K562 (cell line): ENCODE measurements around the gene MPIG6B. TPM values are rescaled to one million over a fixed set of nuclear protein-coding genes. Genes with fewer than 3 reads are reported as not detected.
A peak's percentile ranks its signal among the peaks of the same experiment; 100 is the strongest.

Experiments
- BMI1 ChIP-seq: fragments of 150-350 bp; IDR thresholded peaks from 2 replicates; pipeline ENCODE4 v1.6.1; 2014; ENCODE audit warnings: low read length
- GABPB2 ChIP-seq: fragments of 250-450 bp; sonication (Bioruptor Pico); conservative IDR thresholded peaks from 2 replicates; pipeline ENCODE4 v1.5.1; 2021; ENCODE audit warnings: mild to moderate bottlenecking
- HDAC1 ChIP-seq, 2 experiments: fragments of 450-650 bp; IDR thresholded peaks; 2 replicates each; pipeline ENCODE4 v1.6.1; 2016 to 2017; ENCODE audit warnings: inconsistent platforms in 1 of 2, mild to moderate bottlenecking in 1 of 2, moderate library complexity in 1 of 2
- KLF1 ChIP-seq: fragments of 450-650 bp; IDR thresholded peaks from 2 replicates; pipeline ENCODE4 v1.6.1; 2016; ENCODE audit warnings: missing genetic modification characterization, missing compliant biosample characterization
- MYC ChIP-seq, 2 experiments: fragments of 250-450 bp in 1 of 2; sonication (Bioruptor Pico) in 1 of 2; IDR thresholded peaks; 2 replicates each; pipeline versions ENCODE4 v1.5.1 to v1.6.1; 2012 to 2021; ENCODE audit warnings: low read depth in 2 of 2, borderline replicate concordance in 1 of 2, improper control_type of control experiment in 1 of 2, low read length in 1 of 2, mild to moderate bottlenecking in 1 of 2, moderate library complexity in 1 of 2
- SMAD3 ChIP-seq: fragments of 450-650 bp; formaldehyde crosslinking; conservative IDR thresholded peaks from 2 replicates; pipeline ENCODE4 v1.4.0; 2020; ENCODE audit warnings: mild to moderate bottlenecking
- SMC3 ChIP-seq: conservative IDR thresholded peaks from 2 replicates; pipeline ENCODE4 v1.6.1; 2011; ENCODE audit warnings: low read depth, low read length, improper control_type of control experiment; ENCODE audit not compliant: insufficient read depth
- TEAD4 ChIP-seq, 2 experiments: sonication (generic) in 1 of 2; formaldehyde crosslinking in 1 of 2; IDR thresholded peaks; 2 replicates each; pipeline versions ENCODE4 v1.6.1 to v1.8.0; 2012 to 2022; ENCODE audit warnings: borderline replicate concordance in 1 of 2, inconsistent platforms in 1 of 2, low read length in 1 of 2, mild to moderate bottlenecking in 1 of 2, missing genetic modification reagents in 1 of 2
- THAP12 ChIP-seq: fragments of 250-450 bp; sonication (Bioruptor Pico); IDR thresholded peaks from 2 replicates; pipeline ENCODE4 v1.9.0; 2021; ENCODE audit warnings: mild to moderate bottlenecking, inconsistent platforms
- ZKSCAN1 ChIP-seq: fragments of 150-350 bp; IDR thresholded peaks from 2 replicates; pipeline ENCODE4 v1.6.1; 2016; ENCODE audit warnings: low read depth, low read length
- ZNF133 ChIP-seq: fragments of 250-450 bp; sonication (Bioruptor Pico); IDR thresholded peaks from 2 replicates; pipeline ENCODE4 v1.4.0; 2020; ENCODE audit warnings: mild to moderate bottlenecking
- ZNF24 ChIP-seq: fragments of 450-650 bp; IDR thresholded peaks from 2 replicates; pipeline ENCODE4 v1.6.1; 2016
- ZNF584 ChIP-seq: fragments of 200-800 bp; sonication (Bioruptor generic); IDR thresholded peaks from 2 replicates; pipeline ENCODE4 v1.6.1; 2016; ENCODE audit warnings: low read depth, mild to moderate bottlenecking, missing genetic modification characterization, missing compliant biosample characterization
- polyA plus RNA-seq, 8 experiments: library from polyadenylated mRNA; depleted of rRNA in 4 of 8; stranded (reverse) in 5 of 8; unstranded in 3 of 8; fragments of >200 nt; fragmentation: Nextera tagmentation in 2 of 8; fragmentation: Illumina TruSeq in 1 of 8; extraction: Ambion mirVana in 2 of 8; extraction: Trizol in 1 of 8; gene quantifications; 2 replicates each; pipeline versions ENCODE4 v1.2.1 to v1.2.3, GENCODE V29; 2011 to 2014; ENCODE audit warnings: inconsistent platforms in 1 of 8, missing spikeins in 1 of 8
- total RNA-seq, 7 experiments: library from RNA; depleted of rRNA in 6 of 7; stranded (reverse); fragments of >200 nt in 6 of 7; fragmentation: Illumina TruSeq in 2 of 7; extraction: Trizol in 2 of 7; gene quantifications; 2 replicates each; pipeline versions ENCODE4 v1.2.1 to v1.2.3, GENCODE V29; 2011 to 2021; ENCODE audit warnings: low replicate concordance in 1 of 7
- TF ChIP-seq, protein P1 (sequence below): fragments of 200-800 bp; sonication (Bioruptor generic); IDR thresholded peaks from 2 replicates; pipeline ENCODE4 v1.6.1; 2017; ENCODE audit warnings: missing genetic modification characterization, missing compliant biosample characterization
- TF ChIP-seq, protein P2 (sequence below): fragments of 450-650 bp; formaldehyde crosslinking; IDR thresholded peaks from 2 replicates; pipeline ENCODE4 v1.4.0; 2020; ENCODE audit warnings: mild to moderate bottlenecking, moderate library complexity
- TF ChIP-seq, protein P3 (sequence below): fragments of 450-650 bp; formaldehyde crosslinking; IDR thresholded peaks from 2 replicates; pipeline ENCODE4 v1.4.0; 2020; ENCODE audit warnings: mild to moderate bottlenecking, mixed read lengths
- TF ChIP-seq, protein P4 (sequence below): IDR thresholded peaks from 2 replicates; pipeline ENCODE4 v1.6.1; 2014; ENCODE audit warnings: antibody characterized with exemption

MPIG6B gene
- total and polyA plus RNA-seq, 9 of the 15 experiments (the other 6 are each of a cell fraction or from before 2014, with no cell fraction given): 0.11 to 1.2 (median 0.28) TPM; not detected in 1

DNA sequence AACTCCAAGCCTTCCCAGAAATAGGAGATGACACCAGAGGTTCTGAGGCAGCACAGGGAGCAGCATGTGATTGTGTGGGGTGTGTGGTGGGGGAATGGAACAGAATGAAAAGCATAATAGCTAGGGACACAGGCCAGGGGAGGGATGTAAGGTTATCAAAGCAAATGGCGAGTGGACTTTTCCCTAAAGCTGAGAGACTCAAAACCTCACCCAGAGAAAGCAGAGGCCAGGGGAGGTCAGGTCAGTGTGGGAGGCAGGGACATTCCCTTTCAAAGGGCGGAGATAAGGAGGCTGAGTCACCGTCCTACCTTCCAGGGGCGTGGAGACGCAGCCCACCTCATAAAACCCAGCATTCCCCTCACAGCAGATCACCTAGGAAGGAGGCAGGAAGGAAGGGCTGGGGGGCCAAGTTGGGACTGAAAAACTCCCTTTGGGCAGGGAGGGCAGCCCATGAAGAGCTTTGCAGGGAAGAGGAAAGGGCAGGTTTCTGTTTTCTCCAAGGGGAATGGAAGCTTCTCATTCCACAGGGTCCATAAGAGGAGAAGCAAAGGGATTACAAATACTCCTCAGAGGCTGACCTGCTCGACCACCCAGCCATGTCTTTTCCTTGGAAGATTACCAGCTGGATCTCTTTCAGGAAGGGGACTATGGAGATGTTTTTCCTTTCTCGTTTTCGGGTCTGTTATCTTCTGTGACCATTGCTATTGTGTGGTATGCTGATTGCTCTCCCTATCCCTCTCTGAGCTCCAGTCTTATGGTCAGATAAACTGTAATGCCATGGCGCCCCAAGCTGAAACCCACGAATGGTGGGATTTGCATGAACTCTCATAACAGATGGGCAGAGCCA lies 32.7 kb upstream of the MPIG6B start (continued):
- TF ChIP-seq, protein P1, sequence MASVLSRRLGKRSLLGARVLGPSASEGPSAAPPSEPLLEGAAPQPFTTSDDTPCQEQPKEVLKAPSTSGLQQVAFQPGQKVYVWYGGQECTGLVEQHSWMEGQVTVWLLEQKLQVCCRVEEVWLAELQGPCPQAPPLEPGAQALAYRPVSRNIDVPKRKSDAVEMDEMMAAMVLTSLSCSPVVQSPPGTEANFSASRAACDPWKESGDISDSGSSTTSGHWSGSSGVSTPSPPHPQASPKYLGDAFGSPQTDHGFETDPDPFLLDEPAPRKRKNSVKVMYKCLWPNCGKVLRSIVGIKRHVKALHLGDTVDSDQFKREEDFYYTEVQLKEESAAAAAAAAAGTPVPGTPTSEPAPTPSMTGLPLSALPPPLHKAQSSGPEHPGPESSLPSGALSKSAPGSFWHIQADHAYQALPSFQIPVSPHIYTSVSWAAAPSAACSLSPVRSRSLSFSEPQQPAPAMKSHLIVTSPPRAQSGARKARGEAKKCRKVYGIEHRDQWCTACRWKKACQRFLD (CRISPR knock-in tag): no peak; the same call in 1 of the 2 replicates
- TF ChIP-seq ZKSCAN1: 0 out of 2 replicates have a peak, but pooled peaks have one; percentile 24
- peak; percentile 79 to 94; a peak in 2 of 4 replicates for TF ChIP-seq HDAC1 (IDR thresholded peaks at IDR 0.05)
- no peak for TF ChIP-seq ZNF133
- TF ChIP-seq SMAD3 (CRISPR knock-in tag): peak; percentile 75; the same call in 1 of the 2 replicates
- peak; percentile 68 for TF ChIP-seq THAP12
- TF ChIP-seq ZNF584 (CRISPR knock-in tag): peak; percentile 72; the same call in 1 of the 2 replicates
- peak; percentile 5; the same call in 1 of the 2 replicates for TF ChIP-seq SMC3
- peak; percentile 56 for TF ChIP-seq ZNF24
- TF ChIP-seq, protein P2, sequence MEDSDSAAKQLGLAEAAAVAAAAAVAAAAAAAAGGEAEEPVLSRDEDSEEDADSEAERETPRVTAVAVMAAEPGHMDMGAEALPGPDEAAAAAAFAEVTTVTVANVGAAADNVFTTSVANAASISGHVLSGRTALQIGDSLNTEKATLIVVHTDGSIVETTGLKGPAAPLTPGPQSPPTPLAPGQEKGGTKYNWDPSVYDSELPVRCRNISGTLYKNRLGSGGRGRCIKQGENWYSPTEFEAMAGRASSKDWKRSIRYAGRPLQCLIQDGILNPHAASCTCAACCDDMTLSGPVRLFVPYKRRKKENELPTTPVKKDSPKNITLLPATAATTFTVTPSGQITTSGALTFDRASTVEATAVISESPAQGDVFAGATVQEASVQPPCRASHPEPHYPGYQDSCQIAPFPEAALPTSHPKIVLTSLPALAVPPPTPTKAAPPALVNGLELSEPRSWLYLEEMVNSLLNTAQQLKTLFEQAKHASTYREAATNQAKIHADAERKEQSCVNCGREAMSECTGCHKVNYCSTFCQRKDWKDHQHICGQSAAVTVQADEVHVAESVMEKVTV (CRISPR knock-in tag): no peak
- TF ChIP-seq MYC (IDR thresholded peaks at IDR 0.05; ENCODE audit: low read depth, low read length): peak; percentile 27; the same call in 1 of the 2 replicates
- peak; percentile 75; the same call in 1 of the 2 replicates for TF ChIP-seq MYC (CRISPR knock-in tag; IDR thresholded peaks at IDR 0.05; ENCODE audit: borderline replicate concordance, low read depth)
- TF ChIP-seq, protein P3, sequence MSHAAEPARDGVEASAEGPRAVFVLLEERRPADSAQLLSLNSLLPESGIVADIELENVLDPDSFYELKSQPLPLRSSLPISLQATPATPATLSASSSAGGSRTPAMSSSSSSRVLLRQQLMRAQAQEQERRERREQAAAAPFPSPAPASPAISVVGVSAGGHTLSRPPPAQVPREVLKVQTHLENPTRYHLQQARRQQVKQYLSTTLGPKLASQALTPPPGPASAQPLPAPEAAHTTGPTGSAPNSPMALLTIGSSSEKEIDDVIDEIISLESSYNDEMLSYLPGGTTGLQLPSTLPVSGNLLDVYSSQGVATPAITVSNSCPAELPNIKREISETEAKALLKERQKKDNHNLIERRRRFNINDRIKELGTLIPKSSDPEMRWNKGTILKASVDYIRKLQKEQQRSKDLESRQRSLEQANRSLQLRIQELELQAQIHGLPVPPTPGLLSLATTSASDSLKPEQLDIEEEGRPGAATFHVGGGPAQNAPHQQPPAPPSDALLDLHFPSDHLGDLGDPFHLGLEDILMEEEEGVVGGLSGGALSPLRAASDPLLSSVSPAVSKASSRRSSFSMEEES (CRISPR knock-in tag): no peak; the same call in 1 of the 2 replicates
- TF ChIP-seq, protein P4, sequence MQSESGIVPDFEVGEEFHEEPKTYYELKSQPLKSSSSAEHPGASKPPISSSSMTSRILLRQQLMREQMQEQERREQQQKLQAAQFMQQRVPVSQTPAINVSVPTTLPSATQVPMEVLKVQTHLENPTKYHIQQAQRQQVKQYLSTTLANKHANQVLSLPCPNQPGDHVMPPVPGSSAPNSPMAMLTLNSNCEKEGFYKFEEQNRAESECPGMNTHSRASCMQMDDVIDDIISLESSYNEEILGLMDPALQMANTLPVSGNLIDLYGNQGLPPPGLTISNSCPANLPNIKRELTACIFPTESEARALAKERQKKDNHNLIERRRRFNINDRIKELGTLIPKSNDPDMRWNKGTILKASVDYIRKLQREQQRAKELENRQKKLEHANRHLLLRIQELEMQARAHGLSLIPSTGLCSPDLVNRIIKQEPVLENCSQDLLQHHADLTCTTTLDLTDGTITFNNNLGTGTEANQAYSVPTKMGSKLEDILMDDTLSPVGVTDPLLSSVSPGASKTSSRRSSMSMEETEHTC: no peak; the same call in 1 of the 2 replicates
- TF ChIP-seq TEAD4 (IDR thresholded peaks at IDR 0.05; ENCODE audit: low read length): peak; percentile 84
- no peak for TF ChIP-seq TEAD4 (CRISPR knock-in tag; IDR thresholded peaks at IDR 0.05; ENCODE audit: borderline replicate concordance)
- peak; percentile 78; the same call in 1 of the 2 replicates for TF ChIP-seq KLF1
- TF ChIP-seq BMI1: no peak
- TF ChIP-seq GABPB2 (CRISPR knock-in tag): peak; percentile 72; the same call in 1 of the 2 replicates
